ENCODE results near the gene MGMT.

The MGMT gene

GRCh38 chr10:129799942-129800341 is 332.9 kb downstream of the MGMT start:
- TF ChIP-seq CTCF (conservative IDR thresholded peaks at IDR 0.05; ENCODE audit: low read depth), result no peak
- no peak for DNase-seq (ENCODE audit: low spot score)
- CTCF ChIA-PET, result no interaction called here
- H3K27ac ChIP-seq, result no peak overlapping the region
- POLR2A ChIA-PET (ENCODE audit: low non-redundant PET), result no interaction called here

DNA sequence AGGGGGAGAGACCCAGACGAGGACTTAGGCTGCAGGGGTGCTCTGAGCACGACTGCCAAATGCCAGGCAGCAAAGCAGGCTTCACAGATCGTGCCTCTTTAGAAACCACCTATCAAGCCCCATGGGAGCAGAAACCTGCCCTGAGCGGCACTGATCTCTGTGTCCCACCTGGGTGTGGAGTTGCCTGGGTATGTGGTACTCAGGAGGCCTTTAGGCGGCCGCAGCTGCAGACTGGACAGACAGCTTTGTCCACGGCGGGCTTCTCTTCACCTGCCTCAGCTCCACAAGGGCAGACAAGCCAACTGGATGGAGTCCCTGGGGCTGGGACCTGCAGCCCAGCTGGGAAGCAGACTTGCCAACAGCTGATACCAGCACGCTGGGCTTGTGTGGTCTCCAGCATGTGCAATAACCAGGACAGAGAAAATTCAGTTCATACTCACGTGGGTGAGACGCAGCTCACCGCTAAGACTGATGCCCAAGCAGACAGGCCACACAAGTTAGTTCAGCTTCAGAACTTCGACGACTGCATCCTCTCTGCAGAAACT is 333.8 kb downstream of the MGMT start:
- no peak for TF ChIP-seq CTCF (conservative IDR thresholded peaks at IDR 0.05; ENCODE audit: low read depth)
- H3K27ac ChIP-seq, result no peak overlapping the region
- DNase-seq (ENCODE audit: low spot score), result no peak
- CTCF ChIA-PET, result interaction anchor here (1.1 kb wide), 1 partner anchor 10 kb away, joined by 5 read pairs; no protein-coding TSS in a partner anchor
- POLR2A ChIA-PET (ENCODE audit: low non-redundant PET), result interaction anchor here (0.5 kb wide), 2 partner anchors 505 to 883 kb away, joined by 3 to 4 read pairs; no protein-coding TSS in a partner anchor

DNA sequence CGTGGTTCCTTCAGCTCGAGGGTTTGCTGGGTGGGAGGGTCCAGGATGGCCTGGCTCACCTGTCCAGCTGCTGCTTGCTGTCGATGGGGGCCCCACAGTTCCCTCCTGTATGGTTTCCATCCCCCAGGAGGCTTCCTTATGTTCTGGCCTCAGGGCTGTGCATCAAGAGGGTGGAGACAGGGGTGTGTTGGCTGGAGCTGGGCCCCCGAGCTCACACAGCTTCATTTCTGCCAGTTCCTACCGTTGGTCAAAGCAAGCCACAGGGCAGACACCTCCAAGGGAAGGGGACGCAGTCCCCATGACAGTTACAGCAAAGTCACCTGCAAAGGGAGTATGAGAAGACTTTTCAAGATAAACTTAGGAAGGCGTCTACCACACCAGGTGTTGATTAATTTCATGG is 340.2 kb downstream of the MGMT start:
- no peak for DNase-seq (ENCODE audit: low spot score)
- no peak overlapping the region for H3K27ac ChIP-seq
- ChIA-PET POLR2A (ENCODE audit: low non-redundant PET) (no interaction called here), CTCF (interaction anchor here (0.6 to 0.8 kb wide), 2 partner anchors 437 to 1680 kb away, joined by 3 read pairs; no protein-coding TSS in a partner anchor)
- TF ChIP-seq CTCF (conservative IDR thresholded peaks at IDR 0.05; ENCODE audit: low read depth), result no peak

GRCh38 chr10:129808092-129808983 is 341.3 kb downstream of the MGMT start:
- POLR2A ChIA-PET (ENCODE audit: low non-redundant PET), result no interaction called here

GRCh38 chr10:129809431-129809830 is 342.4 kb downstream of the MGMT start:
- H3K27ac ChIP-seq, result no peak overlapping the region
- DNase-seq (ENCODE audit: low spot score), result no peak
- ChIA-PET POLR2A (ENCODE audit: low non-redundant PET) (no interaction called here), CTCF (no interaction called here)
- no peak for TF ChIP-seq CTCF (conservative IDR thresholded peaks at IDR 0.05; ENCODE audit: low read depth)

More at GRCh38 chr10:129808092-129808983, 341.3 kb downstream of the MGMT start:
- DNase-seq (ENCODE audit: low spot score), result no peak
- CTCF ChIA-PET, result interaction anchor here (0.7 to 0.8 kb wide), 2 partner anchors 438 to 580 kb away, joined by 3 read pairs; no protein-coding TSS in a partner anchor
- H3K27ac ChIP-seq, result no peak overlapping the region
- TF ChIP-seq CTCF (conservative IDR thresholded peaks at IDR 0.05; ENCODE audit: low read depth), result no peak

DNA sequence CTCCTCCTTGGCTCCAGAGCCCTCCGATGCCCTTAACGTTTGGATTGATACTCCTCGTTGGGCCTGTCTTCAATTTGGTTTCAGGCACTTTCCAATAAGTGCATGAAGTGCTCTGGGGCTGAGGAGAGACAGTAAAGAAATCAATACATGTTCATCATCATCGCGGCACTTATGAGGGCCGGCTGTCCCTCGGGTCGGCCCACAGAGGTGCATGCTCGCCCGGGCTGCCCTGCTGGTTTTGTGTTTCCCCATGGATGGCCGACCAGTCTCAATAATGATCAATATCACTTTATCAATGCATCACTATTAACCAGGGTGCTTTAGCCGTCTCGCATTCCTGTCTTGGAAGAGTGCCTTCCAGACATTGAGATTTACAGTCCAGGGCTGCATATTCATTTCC is 342.8 kb downstream of the MGMT start:
- no peak overlapping the region for H3K27ac ChIP-seq
- no peak for DNase-seq (ENCODE audit: low spot score)
- CTCF ChIA-PET, result no interaction called here
- no peak for TF ChIP-seq CTCF (conservative IDR thresholded peaks at IDR 0.05; ENCODE audit: low read depth)
- POLR2A ChIA-PET (ENCODE audit: low non-redundant PET), result no interaction called here
